Natural killer cell (primary cell): ENCODE measurements around the gene TNNT1. TPM values are rescaled to one million over a fixed set of nuclear protein-coding genes. Genes with fewer than 3 reads are reported as not detected.

Source experiments
- ATAC-seq, 3 donors: fragments of 150-1000 bp in 2 of 3; fragments of 200-7000 bp in 1 of 3; cut with Tn5 transposase; 1 replicate in 1 of 3; 2 replicates in 2 of 3; pipeline ENCODE4 v1.10.0; 2021; ENCODE audit warnings: mild to moderate bottlenecking in 2 of 3, moderate library complexity in 2 of 3
- DNase-seq, 2 donors: peaks; one replicate each; pipeline versions ENCODE4 v3.0.0 to v3.0.0-alpha.2; 2013 to 2021; ENCODE audit warnings: mixed read lengths in 1 of 2
- H3K27ac ChIP-seq: one replicate; pipeline ENCODE4 v1.5.1; 2013; ENCODE audit warnings: mild to moderate bottlenecking, low read length
- H3K27me3 ChIP-seq: one replicate; pipeline ENCODE4 v1.6.1; 2013; ENCODE audit warnings: low read length; ENCODE audit not compliant: control insufficient read depth, insufficient read depth
- H3K36me3 ChIP-seq: one replicate; pipeline ENCODE4 v1.6.1; 2013; ENCODE audit warnings: low read length; ENCODE audit not compliant: control insufficient read depth, insufficient read depth
- H3K4me1 ChIP-seq: one replicate; pipeline ENCODE4 v1.6.1; 2013; ENCODE audit warnings: low read length; ENCODE audit not compliant: control insufficient read depth, insufficient read depth
- H3K4me3 ChIP-seq: one replicate; pipeline ENCODE4 v1.5.1; 2013; ENCODE audit warnings: low read length
- H3K9me3 ChIP-seq: one replicate; pipeline ENCODE4 v1.6.1; 2013; ENCODE audit warnings: low read length; ENCODE audit not compliant: control insufficient read depth, insufficient read depth
- H3K27ac Mint-ChIP-seq, 2 donors: one replicate each; pipeline ENCODE4 v1.8.0; 2022; ENCODE audit warnings: mild to moderate bottlenecking in 2 of 2, mixed read lengths in 2 of 2, moderate library complexity in 1 of 2
- H3K27me3 Mint-ChIP-seq, 2 donors: one replicate each; pipeline ENCODE4 v1.8.0; 2022; ENCODE audit warnings: low read depth in 2 of 2, mixed read lengths in 2 of 2
- H3K36me3 Mint-ChIP-seq: one replicate; pipeline ENCODE4 v1.8.0; 2022; ENCODE audit warnings: mixed read lengths
- H3K4me1 Mint-ChIP-seq, 2 donors: one replicate each; pipeline ENCODE4 v1.8.0; 2022; ENCODE audit warnings: mixed read lengths in 2 of 2
- H3K4me3 Mint-ChIP-seq: one replicate; pipeline ENCODE4 v1.8.0; 2022; ENCODE audit warnings: mild to moderate bottlenecking, moderate library complexity, mixed read lengths
- H3K9me3 Mint-ChIP-seq, 2 donors: one replicate each; pipeline ENCODE4 v1.8.0; 2022; ENCODE audit warnings: mixed read lengths in 2 of 2
- CTCF ChIP-seq: fragments of 200-600 bp; IDR thresholded peaks from one replicate; pipeline ENCODE4 v1.8.0; 2022; ENCODE audit warnings: antibody characterized with exemption
- WGBS: methylation state at CpG from one replicate; pipeline ENCODE4 v1.1.7; 2013; ENCODE audit warnings: missing lambda C conversion rate; ENCODE audit not compliant: insufficient coverage; 5-methylcytosine and 5-hydroxymethylcytosine counted together
- intact Hi-C: fragments of 100-400 bp; cut with micrococcal nuclease; formaldehyde crosslinking; loops from one replicate; pipeline ENCODE4 v1.14.2; 2022
- total RNA-seq, 4 donors: library from RNA; stranded (reverse); fragments of 120-200 nt in 1 of 4; gene quantifications; one replicate each; pipeline versions ENCODE4 v1.2.3 to v1.2.4, GENCODE V29; 2013 to 2022

TNNT1 gene
- total RNA-seq, 3 donors from 2014 or later (not counting 1 experiment from before 2014, with no cell fraction given) = 0.94 TPM; not detected in 2

DNA sequence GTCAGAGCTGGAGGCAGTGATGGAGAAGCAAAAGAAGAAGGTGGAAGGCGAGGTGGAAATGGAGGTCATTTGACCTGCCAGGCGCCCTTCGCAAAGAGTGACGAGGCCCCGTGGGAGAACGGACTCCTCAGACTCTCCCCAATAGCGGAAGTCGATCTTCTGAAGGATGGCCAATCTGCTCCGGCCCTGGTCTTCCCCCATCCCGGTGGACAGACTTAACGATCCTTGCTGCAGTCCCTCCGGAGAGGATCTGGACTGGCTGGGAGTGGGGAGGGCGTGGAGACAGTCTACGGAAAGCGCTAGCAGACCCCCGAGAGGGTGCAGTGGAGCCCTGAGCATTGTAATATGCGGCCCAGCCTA is 61.5 kb downstream of the TNNT1 start:
- no peak for DNase-seq

GRCh38 chr19:55086730-55087541 is 62.1 kb downstream of the TNNT1 start:
- intact Hi-C loops = loop anchor here (10.0 kb wide), 1 partner anchor 78 kb away; the partner anchor contains the start of gene DNAAF3
- WGBS = 5% methylated on average over 74 of the region's 74 CpGs
- H3K36me3 ChIP-seq = peaks cover 12% of the 10 kb centered on the region
- no peaks in the 10 kb centered on the region for H3K9me3 ChIP-seq
- no peaks in the 10 kb centered on the region for H3K9me3 Mint-ChIP-seq
- ATAC-seq = peak; percentile 60 to 76 (median 73)
- H3K27me3 ChIP-seq = peaks cover 34% of the 10 kb centered on the region
- peak overlapping the region; percentile 6 for H3K4me3 ChIP-seq
- TF ChIP-seq CTCF = no peak
- peak overlapping the region; percentile 79 for H3K4me3 Mint-ChIP-seq
- peaks cover 36% of the 10 kb centered on the region for H3K4me1 ChIP-seq
- peak; percentile 58 to 66 for DNase-seq
- H3K27ac ChIP-seq = no peak overlapping the region
- peaks cover 27 to 39% of the 10 kb centered on the region in 2 donors for H3K4me1 Mint-ChIP-seq
- peak overlapping the region in 1 of 2 donors; percentile 42 for H3K27ac Mint-ChIP-seq
- H3K27me3 Mint-ChIP-seq = peaks cover 20 to 44% of the 10 kb centered on the region in 2 donors
- H3K36me3 Mint-ChIP-seq = no peaks in the 10 kb centered on the region

More for the DNA sequence above, 61.5 kb downstream of the TNNT1 start:
- WGBS = 41% methylated on average over 17 of the region's 17 CpGs
- no peak overlapping the region for H3K4me3 ChIP-seq
- peak in 1 of 3 donors; percentile 9 for ATAC-seq
- TF ChIP-seq CTCF = no peak
- H3K9me3 Mint-ChIP-seq = no peaks in the 10 kb centered on the region
- peaks cover 30% of the 10 kb centered on the region for H3K4me1 ChIP-seq
- H3K4me1 Mint-ChIP-seq = peaks cover 24 to 34% of the 10 kb centered on the region in 2 donors
- H3K27ac ChIP-seq = no peak overlapping the region
- peaks cover 29% of the 10 kb centered on the region for H3K27me3 ChIP-seq
- intact Hi-C loops = loop anchor here (10.0 kb wide), 1 partner anchor 77 kb away; the partner anchor contains the start of gene DNAAF3
- H3K36me3 ChIP-seq = peaks cover 12% of the 10 kb centered on the region
- H3K9me3 ChIP-seq = no peaks in the 10 kb centered on the region
- H3K27ac Mint-ChIP-seq = peak overlapping the region in 1 of 2 donors; percentile 42
- H3K4me3 Mint-ChIP-seq = peak overlapping the region; percentile 79
- H3K36me3 Mint-ChIP-seq = no peaks in the 10 kb centered on the region
- peaks cover 20 to 40% of the 10 kb centered on the region in 2 donors for H3K27me3 Mint-ChIP-seq

DNA sequence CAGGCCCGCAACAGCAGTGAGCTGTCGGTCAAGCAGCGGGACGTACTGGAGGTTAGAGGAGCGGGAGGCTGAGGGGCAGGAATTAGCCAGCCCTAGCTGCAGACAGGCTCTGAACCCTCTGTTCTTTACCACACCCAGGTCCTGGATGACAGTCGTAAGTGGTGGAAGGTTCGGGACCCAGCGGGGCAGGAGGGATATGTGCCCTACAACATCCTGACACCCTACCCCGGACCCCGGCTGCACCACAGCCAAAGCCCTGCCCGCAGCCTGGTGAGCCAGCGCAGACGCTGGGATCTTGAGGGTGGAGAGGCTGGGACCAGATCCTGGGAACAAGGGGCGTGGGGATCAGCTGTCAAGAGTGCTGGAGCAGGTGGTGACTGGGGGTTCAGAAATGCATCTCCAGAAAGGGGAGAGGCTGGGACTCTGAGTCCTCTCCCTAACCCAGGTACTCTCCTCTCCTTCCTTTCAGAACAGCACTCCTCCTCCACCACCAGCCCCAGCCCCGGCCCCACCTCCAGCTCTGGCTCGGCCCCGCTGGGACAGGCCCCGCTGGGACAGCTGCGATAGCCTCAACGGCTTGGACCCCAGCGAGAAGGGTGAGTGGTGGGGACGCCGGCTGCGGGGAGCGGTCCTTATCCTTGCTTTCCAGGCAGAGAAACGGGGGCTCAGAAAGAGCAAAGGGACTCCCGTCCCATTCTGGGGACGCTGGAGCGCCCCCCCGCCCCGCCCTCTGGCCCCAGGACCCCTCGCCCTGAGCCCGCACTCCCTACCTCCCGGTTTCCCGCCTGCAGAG is 62.9 kb downstream of the TNNT1 start:
- peaks cover 43% of the 10 kb centered on the region for H3K4me1 ChIP-seq
- intact Hi-C loops = loop anchor here (10.0 kb wide), 1 partner anchor 79 kb away; the partner anchor contains the start of gene DNAAF3
- Mint-ChIP-seq H3K9me3 (no peaks in the 10 kb centered on the region), H3K36me3 (no peaks in the 10 kb centered on the region), H3K4me3 (peak overlapping the region; percentile 25), H3K27ac (no peak overlapping the region), H3K27me3 (peaks cover 20 to 44% of the 10 kb centered on the region in 2 donors), H3K4me1 (peaks cover 27 to 47% of the 10 kb centered on the region in 2 donors)
- no peak for TF ChIP-seq CTCF
- no peak for ATAC-seq
- H3K36me3 ChIP-seq = peaks cover 5% of the 10 kb centered on the region
- no peak overlapping the region for H3K27ac ChIP-seq
- WGBS = 36% methylated on average over 35 of the region's 35 CpGs
- no peak for DNase-seq
- H3K4me3 ChIP-seq = no peak overlapping the region
- no peaks in the 10 kb centered on the region for H3K9me3 ChIP-seq
- H3K27me3 ChIP-seq = peaks cover 36% of the 10 kb centered on the region
